Tibial nerve (tissue), 3 donors: Measurements from ENCODE around the gene SERTAD4.

Experiments used
- CTCF ChIP-seq, 5 experiments: fragments of 200-600 bp in 3 of 5; fragments of 450-650 bp in 2 of 5; sonication (generic) in 3 of 5; IDR thresholded peaks; one replicate each; pipeline ENCODE4 v1.5.1; 2016 to 2019; ENCODE audit warnings: antibody characterized with exemption in 5 of 5, mild to moderate bottlenecking in 3 of 5, moderate library complexity in 2 of 5
- POLR2A ChIP-seq, 2 donors: fragments of 450-650 bp; IDR thresholded peaks; one replicate each; pipeline ENCODE4 v1.6.1; 2017; ENCODE audit warnings: antibody characterized with exemption in 2 of 2, mild to moderate bottlenecking in 2 of 2, moderate library complexity in 2 of 2

- TF ChIP-seq CTCF (IDR thresholded peaks at IDR 0.05) (no peak), POLR2A (IDR thresholded peaks at IDR 0.05) (no peak)
Measured at GRCh38 chr1:210231846-210232510, 618 bp upstream of the SERTAD4 start.
